Daoy (cell line): ENCODE results near the gene KRTAP10-2. TPM values are rescaled to one million over a fixed set of nuclear protein-coding genes. Genes with fewer than 3 reads are reported as not detected.
A peak's percentile ranks its signal among the peaks of the same experiment; 100 is the strongest.
"Not testable (repeated sequence)": the region's sequence is repeated elsewhere in the genome, so short reads cannot be mapped to it uniquely, and the experiment has no call there.

Experiments used
- DNase-seq: peaks from one replicate; pipeline ENCODE4 v3.0.0-alpha.2; 2015; ENCODE audit warnings: low read depth
- total RNA-seq: library from RNA; depleted of rRNA; stranded (reverse); fragments of >200 nt; shearing (Covaris generic); gene quantifications from 2 replicates; pipeline ENCODE4 v1.2.3, GENCODE V29; 2014

The KRTAP10-2 gene
- total RNA-seq, 1 experiment from 2014 or later: not detected

DNA sequence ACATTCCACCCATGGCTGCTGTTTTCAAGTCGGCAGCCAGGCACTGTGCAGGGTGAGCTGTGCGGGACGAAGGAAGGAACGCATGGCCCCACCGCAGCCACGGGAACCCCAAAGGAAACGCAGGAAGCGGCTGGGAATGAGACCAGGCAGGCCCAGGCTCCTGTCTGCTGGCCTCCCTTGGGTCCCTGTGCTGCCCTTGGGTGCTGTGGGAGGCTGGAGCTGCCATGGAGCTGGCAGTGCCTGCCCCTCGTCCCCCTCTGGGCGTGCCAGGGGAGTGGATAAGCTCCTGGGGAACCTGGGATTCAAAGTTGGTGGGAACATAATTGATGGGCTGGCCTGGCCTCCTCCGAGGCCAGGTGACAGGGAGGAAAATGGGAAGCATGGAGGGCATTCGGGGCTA lies 17.0 kb upstream of the KRTAP10-2 start:
- no peak for DNase-seq

DNA sequence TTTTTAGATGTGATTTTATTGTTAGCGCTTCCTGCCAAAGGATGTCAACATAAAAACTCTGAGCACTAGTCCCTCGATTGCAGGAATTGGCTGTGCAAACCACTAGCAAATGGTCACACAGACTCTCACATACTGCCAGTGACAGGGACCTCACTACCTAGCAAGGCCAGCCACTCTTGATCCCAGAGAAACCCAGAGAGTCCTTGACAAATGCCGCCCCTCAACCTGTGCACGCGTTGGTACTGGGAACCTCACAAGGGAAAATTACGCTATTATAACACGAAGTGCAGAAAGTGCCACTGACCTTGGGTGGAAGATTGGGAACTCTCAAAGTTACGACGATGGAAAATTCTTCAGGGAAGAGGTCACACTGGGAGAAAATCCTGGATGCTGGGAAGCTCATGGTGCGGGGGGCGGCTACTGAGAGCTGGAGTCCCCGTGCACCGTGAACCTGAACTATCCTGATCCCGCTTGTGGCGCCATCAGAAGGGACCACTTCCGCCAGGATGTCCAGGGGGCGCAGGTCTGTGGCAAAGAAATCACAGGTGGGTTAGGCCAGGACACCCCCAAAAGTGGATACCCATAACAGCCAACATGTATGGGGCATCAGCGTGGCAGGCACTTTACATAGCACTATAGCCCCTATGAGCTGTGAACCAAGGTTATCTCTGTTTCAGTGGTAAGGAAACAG lies 16.3 kb upstream of the KRTAP10-2 start:
- no peak for DNase-seq

DNA sequence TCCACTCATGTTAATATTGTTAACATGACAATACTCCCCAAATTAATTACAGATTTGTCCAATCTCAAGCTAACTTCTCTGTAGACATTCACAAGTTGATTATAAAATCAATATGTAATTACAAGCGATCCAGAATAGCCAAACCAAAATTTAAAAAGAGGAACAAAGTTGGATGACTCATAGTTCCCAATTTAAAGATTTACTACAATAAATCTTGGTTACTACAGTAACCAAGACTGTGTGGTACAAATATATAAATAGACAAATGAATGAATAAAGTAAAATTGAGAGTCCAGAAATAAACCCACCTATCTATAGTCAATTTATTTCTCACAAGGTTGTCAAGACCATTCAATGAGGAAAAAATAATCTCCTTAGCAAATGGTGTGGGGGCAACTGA lies 15.1 kb upstream of the KRTAP10-2 start:
- DNase-seq: no peak

DNA sequence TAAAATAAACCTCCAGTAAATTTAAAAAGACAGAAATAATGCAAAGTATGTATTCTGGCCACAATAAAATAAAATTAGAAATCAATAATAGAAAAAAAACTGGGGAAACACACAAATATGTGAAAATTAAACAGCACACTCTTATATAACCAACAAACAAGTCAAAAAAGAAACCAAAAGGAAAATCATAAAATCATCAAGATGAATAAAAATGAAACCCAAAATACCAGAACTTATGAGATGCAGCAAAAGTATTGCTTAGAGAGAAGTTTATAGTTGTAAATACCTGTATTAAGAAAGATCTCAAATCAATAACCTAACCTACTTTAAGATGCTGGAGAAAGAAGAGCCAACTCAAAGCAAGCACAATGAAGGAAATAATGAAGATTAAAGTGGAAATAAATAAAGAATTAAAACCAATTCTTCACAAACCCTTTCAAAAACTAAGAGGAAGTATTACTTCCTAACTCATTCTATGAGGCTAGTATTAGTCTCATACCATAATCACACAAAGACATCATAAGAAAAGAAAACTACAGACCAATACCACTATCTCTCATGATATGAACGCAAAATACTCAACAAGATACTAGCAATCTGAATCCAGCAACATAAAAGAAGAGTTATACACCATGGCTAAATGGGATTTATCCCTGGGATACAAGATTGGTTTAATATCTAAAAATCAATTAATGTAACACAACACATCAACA lies 13.7 kb upstream of the KRTAP10-2 start:
- DNase-seq: no peak

DNA sequence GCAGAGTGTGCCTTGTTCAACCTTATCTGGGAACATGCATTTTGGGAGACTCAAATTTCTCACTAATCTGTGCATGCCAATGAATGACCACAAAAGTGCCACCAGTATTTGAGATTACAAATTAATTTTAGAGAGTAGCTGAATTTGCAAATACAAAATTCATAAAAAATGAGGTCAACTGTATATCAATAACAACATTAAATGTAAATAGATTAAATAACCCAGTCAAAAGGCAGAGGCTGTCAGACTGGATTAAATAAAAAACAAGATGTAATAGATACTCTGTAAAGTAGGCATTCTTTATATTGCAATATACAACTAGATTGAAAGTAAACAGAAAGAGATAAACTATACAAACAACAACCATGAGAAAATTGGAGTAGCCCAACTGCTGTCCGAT lies 12.8 kb upstream of the KRTAP10-2 start:
- DNase-seq: no peak

DNA sequence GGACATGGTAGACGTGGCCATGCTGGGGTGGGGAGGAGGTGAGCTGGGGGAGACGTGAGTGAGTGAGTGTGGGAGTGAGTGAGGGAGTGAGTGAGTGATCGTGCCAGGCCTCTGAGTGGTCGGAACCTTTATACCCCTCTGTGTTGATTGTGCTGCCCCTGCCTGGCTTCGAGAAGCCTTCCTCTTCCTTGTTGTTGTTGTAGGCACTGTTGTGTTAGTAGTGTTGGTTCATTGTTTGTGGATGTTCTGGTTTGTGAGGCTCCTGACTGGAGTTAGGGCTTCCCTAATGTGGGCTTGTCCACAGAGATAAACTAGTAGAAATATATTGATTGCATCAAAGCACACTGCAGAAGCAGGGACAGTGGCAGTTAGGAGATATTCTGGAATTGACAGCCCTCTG lies 7.4 kb upstream of the KRTAP10-2 start, which contains the start of gene KRTAP10-3:
KRTAP10-3 (minus strand) TSS at position 101 of the 400 bp plus-strand sequence; CDS start at position 21, 80 bp downstream.
- DNase-seq: no peak

DNA sequence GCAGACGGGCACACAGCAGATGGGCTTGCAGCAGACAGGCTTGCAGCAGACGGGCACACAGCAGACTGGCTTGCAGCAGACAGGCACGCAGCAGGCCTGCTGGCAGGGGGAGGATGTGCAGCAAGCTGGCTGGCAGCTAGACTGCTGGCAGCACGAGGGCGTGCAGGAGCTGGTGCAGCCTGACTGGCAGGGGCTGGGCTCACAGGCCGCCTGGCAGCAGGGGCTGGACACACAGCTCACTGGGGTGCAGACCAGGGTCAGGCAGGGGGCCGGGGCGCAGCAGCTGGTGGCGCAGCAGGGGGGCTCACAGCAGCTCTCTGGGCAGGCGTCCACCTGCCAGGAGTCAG lies 7.0 kb upstream of the KRTAP10-2 start:
- DNase-seq: not testable (repeated sequence)

DNA sequence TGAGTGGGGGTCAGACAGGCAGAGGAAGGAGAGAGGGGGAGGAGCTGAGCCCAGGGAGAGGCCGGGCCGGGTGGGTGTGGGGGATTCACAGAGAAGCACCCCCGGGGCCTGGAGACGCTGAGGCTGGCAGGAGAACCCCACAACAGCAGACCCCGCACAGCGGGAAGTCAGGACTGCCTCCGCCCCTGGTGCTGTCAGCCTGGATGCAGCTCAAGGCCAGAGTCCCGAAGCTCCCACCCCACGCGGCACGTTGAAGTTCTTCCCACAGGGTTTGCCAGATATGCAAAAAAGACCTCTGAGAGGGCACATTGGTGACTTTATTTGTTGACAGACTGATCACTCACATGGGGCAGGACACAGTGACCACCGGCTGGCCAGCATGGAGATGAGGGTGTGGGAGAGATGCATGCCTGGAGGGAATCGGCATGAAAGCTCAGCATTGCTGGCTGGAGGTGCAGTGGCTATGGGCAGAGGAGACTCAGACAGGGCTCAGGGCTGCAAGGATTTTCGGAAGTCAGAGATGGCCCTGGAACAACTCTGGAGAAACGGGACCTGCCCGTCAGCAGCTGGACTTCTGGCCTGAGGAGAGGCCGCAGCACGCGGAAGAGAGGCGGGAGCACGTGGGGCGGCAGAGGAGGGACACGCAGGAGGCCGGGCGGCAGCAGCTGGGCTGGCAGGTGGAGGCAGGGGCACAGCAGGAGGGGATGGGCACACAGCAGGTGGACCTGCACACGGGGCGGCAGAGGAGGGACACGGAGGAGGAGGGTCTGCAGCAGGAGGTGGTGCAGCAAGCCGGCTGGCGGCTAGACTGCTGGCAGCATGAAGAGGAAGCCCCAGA lies 6.4 kb upstream of the KRTAP10-2 start:
- DNase-seq: no peak

DNA sequence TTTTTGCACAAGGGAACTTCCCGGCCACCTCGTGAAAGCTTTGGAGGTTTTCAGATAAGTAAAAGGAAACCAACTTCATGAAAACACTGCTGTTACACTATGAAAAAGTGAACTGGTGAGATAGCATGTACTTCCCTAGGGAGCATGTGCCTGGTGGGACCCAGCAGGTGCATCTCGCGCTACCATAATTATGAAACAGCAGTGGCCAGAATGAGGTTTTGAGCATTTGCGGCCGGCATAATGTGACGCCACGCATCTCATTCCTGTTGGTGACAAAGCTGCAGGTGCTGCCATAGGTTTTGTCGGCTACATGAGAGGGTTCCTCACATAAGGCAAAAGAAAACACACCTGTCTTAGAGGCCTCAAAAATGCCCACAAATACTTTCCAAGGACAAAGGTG lies 5.6 kb upstream of the KRTAP10-2 start:
- DNase-seq: no peak

DNA sequence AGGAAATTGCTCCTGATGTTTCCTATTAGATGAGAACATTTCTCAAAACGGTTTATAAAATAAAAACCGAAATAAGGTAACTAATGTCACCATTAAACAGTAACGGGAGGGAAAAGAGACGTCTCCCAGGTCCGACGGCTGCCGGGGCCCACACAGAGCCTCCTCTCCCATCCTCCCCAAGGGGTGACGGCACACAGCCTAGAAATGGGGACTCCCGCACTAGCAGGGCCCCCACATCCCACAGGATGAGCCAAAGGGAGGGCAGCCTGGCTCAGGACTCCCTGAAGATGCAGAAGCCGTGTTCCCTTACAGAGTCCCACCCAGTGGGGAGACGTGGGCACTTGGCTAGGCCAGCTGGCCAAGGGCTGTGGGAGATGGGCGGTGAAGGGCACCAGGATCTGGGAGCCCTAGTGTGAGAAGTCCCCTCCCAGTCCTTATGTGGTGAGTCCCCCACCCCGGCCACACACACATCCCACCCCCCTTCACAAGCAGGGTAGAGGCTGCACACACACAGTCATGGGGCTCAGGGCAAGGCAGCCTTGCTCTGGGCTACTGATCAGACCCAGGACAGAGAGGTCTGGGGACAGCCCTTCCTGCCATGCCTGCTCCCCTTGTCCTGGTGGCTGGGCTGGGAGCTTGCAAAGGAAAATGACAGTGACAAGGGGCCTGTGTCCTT lies 4.0 kb upstream of the KRTAP10-2 start:
- no peak for DNase-seq

DNA sequence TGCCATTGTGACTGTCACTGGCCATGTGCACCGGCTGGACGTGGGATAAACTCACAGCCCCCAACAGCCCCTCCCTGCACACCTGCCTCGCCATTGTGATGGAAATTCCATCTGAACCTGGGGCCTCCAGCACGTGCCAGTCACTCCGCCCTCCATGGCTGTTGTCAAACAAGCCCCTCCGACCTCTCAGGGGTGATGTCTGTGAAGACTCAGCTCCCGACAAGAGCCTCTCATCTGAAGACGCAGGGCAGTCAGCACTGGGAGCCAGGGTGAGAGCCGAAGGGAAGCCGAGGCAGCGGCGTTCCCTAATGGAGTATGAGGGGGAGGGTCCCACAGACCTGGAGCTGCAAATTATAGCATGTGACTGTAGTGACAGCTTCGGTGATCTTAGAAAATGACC lies 1.4 kb upstream of the KRTAP10-2 start:
- no peak for DNase-seq

DNA sequence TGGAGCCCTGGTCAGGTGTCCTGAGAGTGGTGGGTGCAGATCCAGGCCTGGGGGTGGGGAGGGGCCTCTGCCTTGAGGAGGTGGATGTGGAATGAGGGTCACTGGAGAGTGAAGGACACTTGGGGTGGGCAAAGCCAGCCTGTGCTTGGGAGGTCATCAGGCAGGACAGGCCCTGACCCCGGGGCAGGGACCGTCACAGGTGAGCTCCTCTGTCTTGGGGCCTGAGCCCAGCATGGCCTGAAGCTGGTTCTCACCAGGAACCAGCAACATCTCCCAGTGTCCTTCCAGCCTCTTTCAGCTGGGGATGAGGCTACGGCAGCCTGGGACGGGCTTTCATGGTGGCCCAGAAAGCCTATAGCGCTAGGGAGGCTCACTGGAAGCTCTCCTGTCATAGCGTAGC lies 831 bp upstream of the KRTAP10-2 start:
- DNase-seq: no peak

DNA sequence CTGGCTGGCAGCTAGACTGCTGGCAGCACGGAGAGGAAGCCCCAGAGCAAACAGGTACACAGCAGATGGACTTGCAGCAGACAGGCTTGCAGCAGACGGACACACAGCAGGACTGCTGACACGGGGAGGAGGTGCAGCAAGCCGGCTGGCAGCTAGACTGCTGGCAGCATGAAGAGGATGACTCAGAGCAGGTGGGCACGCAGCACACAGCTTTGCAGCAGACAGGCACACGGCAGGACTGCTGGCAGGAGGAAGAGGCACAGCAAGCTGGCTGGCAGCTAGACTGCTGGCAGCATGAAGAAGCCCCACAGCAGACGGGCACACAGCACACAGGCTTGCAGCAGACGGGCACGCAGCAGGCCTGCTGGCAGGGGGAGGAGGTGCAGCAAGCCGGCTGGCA lies 498 bp downstream of the KRTAP10-2 start:
- peak; percentile 53 for DNase-seq

DNA sequence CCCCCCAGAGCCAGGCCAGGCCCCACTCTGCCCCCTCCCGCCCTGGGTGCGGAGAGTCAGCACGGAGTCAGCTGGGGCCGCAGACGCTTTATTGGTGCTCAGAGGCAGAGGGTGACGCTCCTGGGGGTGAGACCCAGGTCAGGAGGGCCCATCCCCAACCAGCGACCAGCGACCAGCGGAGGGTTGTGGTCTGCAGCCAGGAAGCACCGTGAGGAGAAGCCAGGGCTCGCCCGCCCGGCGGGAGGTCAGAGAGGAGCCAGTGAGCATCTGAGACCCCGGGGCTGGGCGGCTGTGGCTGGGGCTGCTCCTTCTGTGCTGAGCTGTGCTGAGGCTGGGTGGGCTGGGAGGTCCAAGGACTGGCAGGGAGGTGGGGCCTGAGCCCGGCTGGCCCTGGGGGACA lies 1.0 kb downstream of the KRTAP10-2 start:
- not testable (repeated sequence) for DNase-seq

DNA sequence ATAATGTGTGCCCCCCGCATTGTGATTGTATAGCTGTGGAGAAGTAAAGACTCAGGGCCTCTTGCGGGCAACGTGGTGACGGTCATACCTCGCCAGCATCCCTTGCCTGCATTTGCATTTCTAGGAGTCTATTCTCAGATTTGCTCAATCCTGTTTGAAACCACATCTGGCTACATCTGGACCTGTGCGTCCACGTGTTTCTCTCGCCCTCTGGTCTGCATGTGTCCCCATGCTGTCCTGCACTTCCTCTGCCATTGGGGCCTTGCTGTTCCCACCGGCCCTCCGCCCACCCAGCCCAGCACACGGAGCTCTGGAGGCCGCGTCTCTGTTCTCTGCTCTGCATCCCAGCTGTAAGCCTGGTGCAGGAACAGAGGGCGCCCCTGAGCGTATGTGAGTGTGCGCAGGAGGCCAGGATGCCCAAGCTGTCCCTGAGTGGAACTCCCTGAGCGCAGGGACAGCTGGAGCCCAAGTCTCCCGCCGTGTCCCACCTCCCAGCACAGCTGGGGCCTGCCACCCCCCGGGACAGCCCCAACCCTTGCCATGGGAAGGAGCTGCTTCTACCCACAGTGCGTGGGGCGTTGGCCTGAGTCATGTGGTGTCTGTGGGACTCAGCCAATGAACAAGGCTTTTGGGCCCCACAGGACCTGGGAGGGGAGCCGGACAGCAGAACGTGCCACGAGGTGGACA lies 1.6 kb downstream of the KRTAP10-2 start:
- DNase-seq: no peak

DNA sequence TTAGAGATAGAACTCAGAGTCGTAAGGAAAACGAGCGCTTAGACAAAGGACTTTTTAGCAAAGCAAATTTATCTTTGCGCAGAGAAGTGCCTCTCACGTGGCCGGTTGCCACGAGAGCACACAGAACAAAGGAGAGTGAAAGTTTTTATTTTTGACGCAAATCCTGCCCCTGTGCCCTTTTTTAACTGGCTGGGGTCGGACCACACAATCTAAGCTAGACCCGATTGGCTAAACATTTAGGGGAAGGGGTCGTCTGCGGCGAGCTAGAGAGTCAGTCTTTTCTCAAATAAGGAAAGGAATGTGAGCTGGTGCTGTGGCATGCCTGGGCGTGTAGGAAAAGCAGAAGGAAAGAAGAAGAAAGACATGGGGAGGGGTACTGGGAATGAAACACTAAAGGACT lies 2.4 kb downstream of the KRTAP10-2 start:
- no peak for DNase-seq

DNA sequence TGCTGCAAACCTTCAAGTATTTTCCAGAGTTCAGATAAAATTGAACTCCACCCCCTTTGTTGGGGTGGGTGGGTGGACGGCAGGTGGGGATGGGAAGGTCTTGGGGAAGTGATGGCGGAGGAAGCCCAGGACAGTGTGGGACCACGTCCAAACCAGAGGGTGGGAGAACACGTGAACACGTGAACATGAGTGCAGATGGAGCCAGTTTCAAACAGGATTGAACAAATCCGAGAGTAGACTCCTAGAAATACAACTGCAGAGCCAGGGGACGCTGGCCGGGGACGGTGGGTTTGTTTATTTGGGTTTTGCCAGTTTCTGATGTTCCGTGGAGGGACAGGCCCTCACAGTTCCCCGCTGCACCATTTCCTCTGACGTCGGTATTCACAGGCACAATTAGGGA lies 2.9 kb downstream of the KRTAP10-2 start:
- DNase-seq: no peak

DNA sequence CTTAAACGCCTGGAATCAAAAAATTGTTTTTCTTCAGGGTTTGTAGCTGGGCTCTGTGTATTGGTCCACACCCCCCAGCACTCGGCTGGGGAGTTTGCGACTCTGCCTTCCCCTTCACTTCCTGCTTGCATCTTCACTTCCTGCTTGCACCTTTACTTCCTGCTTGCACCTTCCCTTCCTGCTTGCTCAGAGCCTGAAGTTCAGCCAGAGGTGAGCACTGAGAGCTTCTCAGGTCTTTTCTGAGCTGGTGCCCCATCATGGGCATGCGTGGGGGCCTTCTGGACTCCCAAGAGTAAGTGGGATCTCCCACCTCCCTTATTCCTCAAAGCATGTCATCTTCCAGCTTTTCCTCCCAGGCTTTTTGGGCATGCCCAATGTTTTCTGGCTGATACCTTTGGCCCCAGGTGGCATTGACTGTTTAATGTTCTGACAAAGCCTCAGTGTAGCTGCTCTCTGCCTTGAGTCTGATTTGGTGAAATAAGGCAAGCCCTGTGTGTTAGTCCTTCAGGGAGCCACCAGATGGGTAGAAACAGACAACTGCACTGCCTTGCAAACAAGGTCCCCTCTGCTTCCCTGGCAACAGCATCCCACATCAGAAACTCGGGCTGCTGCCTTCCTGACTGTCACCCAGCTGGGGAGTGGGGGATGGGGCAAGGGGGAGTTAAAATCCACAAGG lies 3.5 kb downstream of the KRTAP10-2 start:
- DNase-seq: no peak

DNA sequence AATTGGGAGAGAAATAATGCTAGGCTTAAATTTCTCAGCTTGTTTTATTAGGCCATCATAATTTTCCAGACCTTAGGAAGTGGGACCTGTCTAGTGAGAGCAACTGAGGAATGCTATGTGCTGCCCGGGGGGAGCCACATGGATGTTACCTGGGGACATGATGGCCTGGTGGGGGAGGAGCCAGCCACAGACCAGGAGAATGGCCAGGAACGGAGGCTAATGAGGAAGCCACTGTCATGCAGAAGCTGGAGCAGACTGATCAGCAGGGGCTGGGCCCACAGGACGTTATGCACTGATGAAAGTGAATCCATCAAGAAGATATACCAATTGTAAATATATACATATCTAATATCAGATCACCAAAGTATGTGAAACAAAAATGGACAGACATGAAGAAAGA lies 6.7 kb downstream of the KRTAP10-2 start:
- no peak for DNase-seq

DNA sequence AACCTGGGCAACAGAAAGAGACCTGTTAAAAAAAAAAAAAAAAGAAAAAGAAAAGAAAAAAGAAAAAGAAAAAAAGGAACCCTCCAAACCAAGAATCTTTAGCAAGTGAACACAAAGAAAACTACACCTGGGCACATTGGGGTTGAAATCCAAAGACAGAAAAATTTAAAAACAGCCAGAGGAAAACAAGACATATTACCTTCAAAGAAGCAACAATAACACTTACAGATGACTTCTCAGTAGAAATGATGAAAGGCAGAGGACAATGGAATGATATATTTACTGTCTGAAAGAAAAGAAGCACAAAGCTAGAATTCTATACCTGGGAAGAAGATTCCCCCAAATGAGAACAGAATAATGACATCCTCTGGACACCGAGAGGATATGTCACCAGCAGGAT lies 8.6 kb downstream of the KRTAP10-2 start:
- DNase-seq: no peak

DNA sequence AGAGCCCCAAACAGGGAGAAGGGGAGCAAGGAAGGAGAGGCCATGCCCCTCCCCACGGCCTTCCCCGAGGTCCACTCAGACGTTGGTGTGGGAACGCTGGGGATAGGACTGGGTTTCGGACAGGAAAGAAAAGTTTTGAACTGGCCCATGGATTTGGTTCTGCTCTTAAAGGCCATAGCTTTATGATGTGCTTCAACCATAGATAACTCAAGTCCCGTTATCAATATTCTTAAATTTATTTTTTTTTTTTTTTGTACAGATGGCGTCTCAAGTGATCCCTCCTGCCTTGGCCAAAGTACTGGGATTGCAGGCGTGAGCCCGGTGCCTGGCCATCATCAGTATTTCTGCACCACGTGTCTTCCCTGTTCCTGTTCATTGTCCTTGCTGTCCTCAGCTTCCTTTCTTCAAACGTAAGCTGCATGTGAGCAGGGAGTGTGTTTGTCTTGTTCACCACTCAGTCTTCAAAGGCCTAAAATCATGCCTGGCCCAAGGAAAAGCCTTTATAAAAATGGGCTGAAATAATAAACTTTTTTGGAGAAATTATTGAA lies 10.5 kb downstream of the KRTAP10-2 start:
- DNase-seq: no peak
